Measurements from ENCODE around the gene EPS8.

EPS8 gene

GRCh38 chr12:15688838-15689625 lies 100.2 kb downstream of the EPS8 start:
- DNase-seq (ENCODE audit: extremely low read depth, low read depth) = no peak
- TF ChIP-seq, protein P1, sequence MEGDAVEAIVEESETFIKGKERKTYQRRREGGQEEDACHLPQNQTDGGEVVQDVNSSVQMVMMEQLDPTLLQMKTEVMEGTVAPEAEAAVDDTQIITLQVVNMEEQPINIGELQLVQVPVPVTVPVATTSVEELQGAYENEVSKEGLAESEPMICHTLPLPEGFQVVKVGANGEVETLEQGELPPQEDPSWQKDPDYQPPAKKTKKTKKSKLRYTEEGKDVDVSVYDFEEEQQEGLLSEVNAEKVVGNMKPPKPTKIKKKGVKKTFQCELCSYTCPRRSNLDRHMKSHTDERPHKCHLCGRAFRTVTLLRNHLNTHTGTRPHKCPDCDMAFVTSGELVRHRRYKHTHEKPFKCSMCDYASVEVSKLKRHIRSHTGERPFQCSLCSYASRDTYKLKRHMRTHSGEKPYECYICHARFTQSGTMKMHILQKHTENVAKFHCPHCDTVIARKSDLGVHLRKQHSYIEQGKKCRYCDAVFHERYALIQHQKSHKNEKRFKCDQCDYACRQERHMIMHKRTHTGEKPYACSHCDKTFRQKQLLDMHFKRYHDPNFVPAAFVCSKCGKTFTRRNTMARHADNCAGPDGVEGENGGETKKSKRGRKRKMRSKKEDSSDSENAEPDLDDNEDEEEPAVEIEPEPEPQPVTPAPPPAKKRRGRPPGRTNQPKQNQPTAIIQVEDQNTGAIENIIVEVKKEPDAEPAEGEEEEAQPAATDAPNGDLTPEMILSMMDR (IDR thresholded peaks at IDR 0.05; ENCODE audit: low read depth, low read length) = no peak

- TF ChIP-seq, protein P1 (IDR thresholded peaks at IDR 0.05; ENCODE audit: low read depth, low read length) = no peak
- no peak for DNase-seq (ENCODE audit: extremely low read depth, low read depth)
Observed at GRCh38 chr12:15688202-15688736, 100.9 kb downstream of the EPS8 start.

GRCh38 chr12:15687583-15687982 lies 101.6 kb downstream of the EPS8 start:
- no peak for DNase-seq (ENCODE audit: extremely low read depth, low read depth)
- TF ChIP-seq, protein P1 (IDR thresholded peaks at IDR 0.05; ENCODE audit: low read depth, low read length) = no peak

DNA sequence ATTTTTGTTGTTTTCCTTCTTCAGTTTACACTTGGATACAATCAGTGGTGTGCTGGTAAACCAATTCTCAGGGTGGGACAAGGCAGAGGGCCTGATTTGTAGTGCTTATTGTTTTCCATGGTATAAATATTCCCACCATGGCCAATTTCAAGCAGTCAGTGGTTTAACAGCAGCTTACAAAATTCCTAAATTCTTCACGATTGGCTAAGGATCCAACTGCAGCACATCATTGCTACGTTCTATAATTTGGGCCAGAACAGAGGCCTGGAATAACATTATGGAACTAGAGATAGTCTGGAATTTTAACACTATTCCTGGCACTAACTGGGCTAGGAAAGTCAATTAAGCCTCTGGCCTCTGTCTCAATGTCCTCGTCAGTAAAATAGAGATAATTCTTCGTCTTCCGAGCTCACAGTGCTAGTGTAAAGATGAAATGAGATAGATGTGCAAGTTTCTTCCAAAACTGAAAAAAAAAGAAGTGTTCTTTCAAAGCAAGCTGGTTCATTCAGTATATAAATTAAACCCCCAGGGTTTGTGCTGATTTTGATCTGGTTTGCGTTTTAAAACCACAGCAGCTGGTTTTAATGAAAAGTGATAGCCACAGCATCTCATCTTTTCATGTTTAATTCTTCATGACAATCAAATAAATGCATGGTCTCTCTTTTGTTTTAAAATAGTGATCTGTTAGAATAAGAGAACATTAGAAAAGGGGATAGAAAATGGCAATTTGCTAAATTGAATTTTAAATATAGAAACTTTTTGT lies 104.1 kb downstream of the EPS8 start:
- TF ChIP-seq, protein P1 (IDR thresholded peaks at IDR 0.05; ENCODE audit: low read depth, low read length) = no peak
- no peak for DNase-seq (ENCODE audit: extremely low read depth, low read depth)

DNA sequence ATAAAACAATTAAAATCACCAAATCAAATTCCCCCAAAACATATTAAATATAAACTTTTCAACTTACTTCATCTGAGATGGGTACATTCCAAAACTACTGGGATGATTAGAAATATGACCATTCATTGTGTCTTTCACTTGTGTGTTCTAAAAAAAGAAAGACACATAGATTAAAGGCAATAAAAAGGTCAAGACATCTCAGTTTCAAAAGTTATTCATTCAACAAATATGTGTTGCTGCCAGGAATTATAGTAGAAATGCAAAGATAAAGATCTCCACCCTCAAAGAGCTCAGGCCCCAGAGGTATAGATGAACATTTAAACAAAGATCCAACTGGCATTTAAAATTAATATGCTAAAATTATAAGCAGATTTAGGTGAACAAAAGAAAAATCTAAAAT lies 106.4 kb downstream of the EPS8 start:
- TF ChIP-seq, protein P1 (IDR thresholded peaks at IDR 0.05; ENCODE audit: low read depth, low read length) = no peak
- DNase-seq (ENCODE audit: extremely low read depth, low read depth) = no peak

DNA sequence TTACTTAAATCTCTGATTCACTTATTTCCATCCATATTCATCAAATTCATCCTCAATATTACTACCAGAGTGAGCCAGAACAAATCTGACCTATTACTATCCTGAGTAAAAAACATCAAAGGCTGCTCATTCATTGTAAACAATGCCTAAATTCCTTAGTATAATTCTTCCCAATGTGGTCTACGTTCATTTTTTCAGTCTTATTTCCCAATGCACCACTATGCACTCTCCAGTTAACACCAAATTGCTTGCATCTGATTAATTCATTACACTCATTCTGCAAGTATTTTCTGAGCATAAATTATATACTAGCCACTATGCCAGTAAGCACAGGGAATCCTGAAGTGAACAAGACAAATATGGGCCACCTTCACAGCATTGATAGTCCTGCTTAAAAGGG lies 110.0 kb downstream of the EPS8 start:
- TF ChIP-seq, protein P1 (IDR thresholded peaks at IDR 0.05; ENCODE audit: low read depth, low read length) = no peak
- no peak for DNase-seq (ENCODE audit: extremely low read depth, low read depth)

DNA sequence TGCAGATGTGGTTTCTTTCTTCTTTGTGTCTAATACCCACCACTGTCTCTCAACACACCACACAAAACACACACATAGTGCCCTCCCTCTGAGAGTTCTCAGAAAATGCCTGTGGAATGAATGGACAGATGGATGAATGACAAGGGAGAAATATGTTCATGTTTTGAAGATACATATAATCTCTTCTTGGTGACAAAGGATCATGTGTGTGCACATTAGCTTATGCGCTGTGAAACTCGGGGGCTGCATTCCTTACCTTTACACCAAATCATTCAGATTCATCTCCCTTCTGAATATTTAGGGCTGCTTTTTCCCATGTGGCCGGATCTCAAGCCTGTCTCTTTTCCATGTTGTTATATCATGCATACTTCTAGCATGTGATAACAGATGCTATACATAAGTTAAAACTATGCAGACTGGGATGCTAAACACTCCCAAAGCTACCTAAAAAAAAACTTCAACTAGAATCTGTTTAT lies 111.4 kb downstream of the EPS8 start:
- TF ChIP-seq, protein P1 (IDR thresholded peaks at IDR 0.05; ENCODE audit: low read depth, low read length) = no peak
- no peak for DNase-seq (ENCODE audit: extremely low read depth, low read depth)
